Skin epidermis (tissue), 12 donors: Measurements from ENCODE around the gene RAB3IP.
"Not testable (repeated sequence)": the region's sequence is repeated elsewhere in the genome, so short reads cannot be mapped to it uniquely, and the experiment has no call there.

Experiments used
- H3K27ac ChIP-seq, 21 experiments: fragments of 200-600 bp; sonication (generic) in 11 of 21; one replicate each; pipeline ENCODE4 v1.5.0; 2020; ENCODE audit warnings: mild to moderate bottlenecking in 3 of 21, inconsistent platforms in 2 of 21, moderate library complexity in 2 of 21
- H3K4me3 ChIP-seq, 7 experiments: fragments of 200-600 bp; sonication (generic) in 2 of 7; one replicate each; pipeline ENCODE4 v1.5.0; 2020; ENCODE audit warnings: inconsistent platforms in 2 of 7, mild to moderate bottlenecking in 2 of 7, moderate library complexity in 1 of 7

The RAB3IP gene

GRCh38 chr12:69824966-69825560 is 86.4 kb downstream of the RAB3IP start, which contains the start of gene MYRFL:
TSS of gene MYRFL (plus strand) at chr12:69825227. CDS start at chr12:69825518, 291 bp downstream.
- H3K27ac ChIP-seq, result no peak within 1 kb of the TSS
- H3K4me3 ChIP-seq, result no peak within 1 kb of the TSS

- Histone ChIP-seq H3K4me3 (no peak overlapping the region), H3K27ac (no peak overlapping the region)
Measured at GRCh38 chr12:69828897-69829296, 90.2 kb downstream of the RAB3IP start.

GRCh38 chr12:69833696-69834095 is 95.0 kb downstream of the RAB3IP start:
- Histone ChIP-seq H3K27ac (no peak overlapping the region), H3K4me3 (no peak overlapping the region)

GRCh38 chr12:69834147-69834546 is 95.5 kb downstream of the RAB3IP start:
- Histone ChIP-seq H3K4me3 (no peak overlapping the region), H3K27ac (no peak overlapping the region)

- no peak overlapping the region for H3K27ac ChIP-seq
- no peak overlapping the region for H3K4me3 ChIP-seq
Measured at GRCh38 chr12:69834576-69834975, 95.9 kb downstream of the RAB3IP start.

DNA sequence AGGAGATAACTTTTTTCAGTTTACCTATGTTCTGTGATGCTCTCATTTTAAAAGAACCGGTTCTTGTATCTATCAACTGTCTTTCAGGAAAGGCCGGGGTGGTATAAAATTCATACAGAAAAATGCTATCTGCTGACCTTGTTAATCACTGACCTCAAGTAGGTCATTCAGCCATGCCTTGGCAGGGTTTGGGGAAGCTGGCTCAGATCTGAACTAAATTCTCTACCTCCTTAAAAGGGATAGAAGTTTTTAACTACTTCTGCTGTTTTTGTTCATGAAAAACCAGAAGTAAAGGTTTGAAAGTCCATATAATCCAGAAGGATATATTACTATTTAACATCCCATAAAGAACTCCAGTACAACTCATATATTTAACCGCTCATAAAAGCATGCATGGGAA is 96.4 kb downstream of the RAB3IP start:
- H3K27ac ChIP-seq, result no peak overlapping the region
- no peak overlapping the region for H3K4me3 ChIP-seq

DNA sequence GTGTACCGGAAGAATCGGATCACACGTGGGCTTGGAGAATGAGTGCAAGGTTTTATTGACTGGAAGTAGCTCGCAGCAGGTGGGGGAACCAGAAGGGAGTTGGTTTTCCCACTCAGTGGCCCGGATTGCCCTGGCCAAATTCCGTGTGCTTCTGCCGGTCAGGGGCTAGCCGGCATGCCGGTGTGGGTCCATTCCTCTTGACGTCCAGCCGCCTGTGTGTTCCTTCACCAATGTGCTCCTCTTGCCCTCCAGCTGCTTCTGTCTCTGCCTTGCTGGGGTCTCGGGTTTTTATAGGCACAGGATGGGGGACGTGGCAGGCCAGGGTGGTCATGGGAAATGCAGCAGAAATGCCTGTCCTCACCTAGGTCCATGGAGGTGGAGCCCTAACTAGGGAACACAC is 97.4 kb downstream of the RAB3IP start:
- no peak overlapping the region for H3K27ac ChIP-seq
- H3K4me3 ChIP-seq, result no peak overlapping the region

DNA sequence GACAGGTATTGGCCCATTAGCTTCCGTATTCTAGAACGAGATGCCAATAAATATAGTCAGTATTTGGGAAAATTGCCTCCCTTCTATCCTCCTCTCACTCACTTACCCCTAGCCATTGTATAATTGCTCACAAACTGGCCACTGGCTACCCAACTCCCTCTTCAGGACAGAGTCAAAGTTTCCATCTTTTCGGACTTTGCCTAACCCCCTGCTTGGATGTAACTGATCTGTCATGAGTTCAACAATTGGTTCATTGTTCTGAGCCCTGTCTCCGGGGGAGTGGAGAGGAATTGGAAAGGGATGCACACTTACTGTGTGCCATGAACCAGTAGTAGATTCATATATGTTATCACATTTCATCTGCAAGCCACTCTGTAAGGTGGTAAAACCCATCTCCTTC is 98.5 kb downstream of the RAB3IP start:
- Histone ChIP-seq H3K27ac (no peak overlapping the region), H3K4me3 (no peak overlapping the region)

- Histone ChIP-seq H3K27ac (no peak overlapping the region), H3K4me3 (no peak overlapping the region)
Measured at GRCh38 chr12:69837657-69838415, 99.2 kb downstream of the RAB3IP start.

- H3K27ac ChIP-seq, result no peak overlapping the region
Measured at GRCh38 chr12:69840727-69841126, 102.1 kb downstream of the RAB3IP start.

GRCh38 chr12:69843608-69844007 is 104.9 kb downstream of the RAB3IP start:
- H3K27ac ChIP-seq, result no peak overlapping the region
- H3K4me3 ChIP-seq, result no peak overlapping the region

More at GRCh38 chr12:69840727-69841126, 102.1 kb downstream of the RAB3IP start:
- H3K4me3 ChIP-seq, result no peak overlapping the region

DNA sequence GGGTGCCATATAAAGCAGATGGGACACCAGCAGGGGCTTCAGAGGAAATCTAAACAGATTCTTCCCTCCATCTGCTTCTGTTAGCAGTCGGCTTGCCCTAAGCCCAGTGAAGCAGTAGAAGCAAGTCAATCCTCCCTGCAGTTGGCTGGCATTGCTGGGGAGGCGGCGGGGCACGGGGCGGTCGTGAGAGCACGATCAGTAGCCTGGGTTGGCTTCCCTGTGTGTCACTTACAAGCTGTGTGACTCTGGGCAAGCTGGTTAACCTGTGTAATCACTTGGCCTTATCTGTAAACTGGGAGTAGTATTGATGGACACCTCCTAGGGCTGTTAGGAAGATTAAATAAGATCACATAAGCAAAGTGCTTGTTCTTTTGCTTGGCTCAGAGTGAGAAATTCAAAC is 105.8 kb downstream of the RAB3IP start:
- H3K4me3 ChIP-seq, result no peak overlapping the region
- no peak overlapping the region for H3K27ac ChIP-seq

GRCh38 chr12:69844836-69845235 is 106.2 kb downstream of the RAB3IP start:
- H3K27ac ChIP-seq, result no peak overlapping the region
- no peak overlapping the region for H3K4me3 ChIP-seq

GRCh38 chr12:69846976-69847375 is 108.3 kb downstream of the RAB3IP start:
- Histone ChIP-seq H3K4me3 (no peak overlapping the region), H3K27ac (no peak overlapping the region)

GRCh38 chr12:69851976-69852375 is 113.3 kb downstream of the RAB3IP start:
- Histone ChIP-seq H3K27ac (no peak overlapping the region), H3K4me3 (no peak overlapping the region)

- not testable (repeated sequence) for H3K27ac ChIP-seq, H3K4me3 ChIP-seq
Measured at GRCh38 chr12:69853176-69853961, 114.7 kb downstream of the RAB3IP start.

GRCh38 chr12:69866698-69867097 is 128.0 kb downstream of the RAB3IP start:
- Histone ChIP-seq H3K4me3 (no peak overlapping the region), H3K27ac (no peak overlapping the region)

- H3K27ac ChIP-seq, result no peak overlapping the region
- H3K4me3 ChIP-seq, result no peak overlapping the region
Measured at GRCh38 chr12:69868695-69869094, 130.0 kb downstream of the RAB3IP start.

- Histone ChIP-seq H3K27ac (no peak overlapping the region), H3K4me3 (no peak overlapping the region)
Measured at GRCh38 chr12:69872804-69873203, 134.1 kb downstream of the RAB3IP start.
